ENCODE data around the gene RAB7B. TPM values are rescaled to one million over a fixed set of nuclear protein-coding genes. Genes with fewer than 3 reads are reported as not detected.

The RAB7B gene
- total and polyA plus RNA-seq, 9 of the 15 experiments (the other 6 are each of a cell fraction or from before 2014, with no cell fraction given) = 0.03 to 0.29 (median 0.07) TPM; not detected in 4

GRCh38 chr1:206012086-206012859 is 9.1 kb upstream of the RAB7B start (continued):
- TF ChIP-seq ZNF318 (IDR thresholded peaks at IDR 0.05; ENCODE audit: borderline replicate concordance in 1 of 2, low read depth in 1 of 2) = no peak
- TF ChIP-seq, protein P1, sequence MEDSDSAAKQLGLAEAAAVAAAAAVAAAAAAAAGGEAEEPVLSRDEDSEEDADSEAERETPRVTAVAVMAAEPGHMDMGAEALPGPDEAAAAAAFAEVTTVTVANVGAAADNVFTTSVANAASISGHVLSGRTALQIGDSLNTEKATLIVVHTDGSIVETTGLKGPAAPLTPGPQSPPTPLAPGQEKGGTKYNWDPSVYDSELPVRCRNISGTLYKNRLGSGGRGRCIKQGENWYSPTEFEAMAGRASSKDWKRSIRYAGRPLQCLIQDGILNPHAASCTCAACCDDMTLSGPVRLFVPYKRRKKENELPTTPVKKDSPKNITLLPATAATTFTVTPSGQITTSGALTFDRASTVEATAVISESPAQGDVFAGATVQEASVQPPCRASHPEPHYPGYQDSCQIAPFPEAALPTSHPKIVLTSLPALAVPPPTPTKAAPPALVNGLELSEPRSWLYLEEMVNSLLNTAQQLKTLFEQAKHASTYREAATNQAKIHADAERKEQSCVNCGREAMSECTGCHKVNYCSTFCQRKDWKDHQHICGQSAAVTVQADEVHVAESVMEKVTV (CRISPR knock-in tag; IDR thresholded peaks at IDR 0.05) = no peak
- TF ChIP-seq PURB (CRISPR knock-in tag; IDR thresholded peaks at IDR 0.05; ENCODE audit: low read depth) = no peak
- TF ChIP-seq, protein P2, sequence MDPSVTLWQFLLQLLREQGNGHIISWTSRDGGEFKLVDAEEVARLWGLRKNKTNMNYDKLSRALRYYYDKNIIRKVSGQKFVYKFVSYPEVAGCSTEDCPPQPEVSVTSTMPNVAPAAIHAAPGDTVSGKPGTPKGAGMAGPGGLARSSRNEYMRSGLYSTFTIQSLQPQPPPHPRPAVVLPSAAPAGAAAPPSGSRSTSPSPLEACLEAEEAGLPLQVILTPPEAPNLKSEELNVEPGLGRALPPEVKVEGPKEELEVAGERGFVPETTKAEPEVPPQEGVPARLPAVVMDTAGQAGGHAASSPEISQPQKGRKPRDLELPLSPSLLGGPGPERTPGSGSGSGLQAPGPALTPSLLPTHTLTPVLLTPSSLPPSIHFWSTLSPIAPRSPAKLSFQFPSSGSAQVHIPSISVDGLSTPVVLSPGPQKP (CRISPR knock-in tag; IDR thresholded peaks at IDR 0.05) = no peak
- no peak for TF ChIP-seq NFRKB (IDR thresholded peaks at IDR 0.05; ENCODE audit: low read depth)
- no peak for TF ChIP-seq CHAMP1 (IDR thresholded peaks at IDR 0.05)
- TF ChIP-seq, protein P3, sequence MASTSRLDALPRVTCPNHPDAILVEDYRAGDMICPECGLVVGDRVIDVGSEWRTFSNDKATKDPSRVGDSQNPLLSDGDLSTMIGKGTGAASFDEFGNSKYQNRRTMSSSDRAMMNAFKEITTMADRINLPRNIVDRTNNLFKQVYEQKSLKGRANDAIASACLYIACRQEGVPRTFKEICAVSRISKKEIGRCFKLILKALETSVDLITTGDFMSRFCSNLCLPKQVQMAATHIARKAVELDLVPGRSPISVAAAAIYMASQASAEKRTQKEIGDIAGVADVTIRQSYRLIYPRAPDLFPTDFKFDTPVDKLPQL (IDR thresholded peaks at IDR 0.05; ENCODE audit: extremely low read depth, insufficient read length) = no peak
- TF ChIP-seq HMG20A (CRISPR knock-in tag; conservative IDR thresholded peaks at IDR 0.05) = no peak
